Fibroblast of skin of right quadriceps (primary cell): ENCODE measurements around the gene CXCR5.
A peak's percentile ranks its signal among the peaks of the same experiment; 100 is the strongest.
"Not testable (repeated sequence)": the region's sequence is repeated elsewhere in the genome, so short reads cannot be mapped to it uniquely, and the experiment has no call there.

Experiments used
- DNase-seq: peaks from one replicate; pipeline ENCODE4 v3.0.0-alpha.2; 2013

CXCR5 gene

DNA sequence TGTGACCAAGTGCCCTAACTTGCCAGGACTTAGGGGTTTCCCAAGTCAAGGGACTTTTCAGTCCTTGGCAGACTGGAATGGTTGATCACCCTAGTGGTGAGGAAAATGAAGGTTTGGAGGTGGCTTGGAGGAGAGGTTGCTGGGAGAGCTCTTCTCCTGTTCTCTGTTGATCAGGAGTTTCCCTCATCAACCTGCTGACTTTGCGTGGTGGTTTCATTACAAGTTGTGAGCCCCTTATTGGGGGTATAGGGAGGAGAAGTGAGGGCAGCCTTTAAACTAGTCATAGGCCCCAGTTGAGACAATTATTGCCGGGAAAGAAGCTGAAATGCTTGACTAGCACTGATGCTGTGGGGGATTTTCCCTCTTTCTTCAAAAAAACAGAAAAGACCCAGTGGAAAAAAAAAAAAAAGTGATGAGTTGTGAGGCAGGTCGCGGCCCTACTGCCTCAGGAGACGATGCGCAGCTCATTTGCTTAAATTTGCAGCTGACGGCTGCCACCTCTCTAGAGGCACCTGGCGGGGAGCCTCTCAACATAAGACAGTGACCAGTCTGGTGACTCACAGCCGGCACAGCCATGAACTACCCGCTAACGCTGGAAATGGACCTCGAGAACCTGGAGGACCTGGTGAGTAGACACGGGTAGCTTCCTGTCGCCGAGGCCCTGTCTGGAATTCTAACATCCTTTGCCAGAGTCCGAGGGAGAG lies at the start of gene CXCR5:
Gene CXCR5 (plus strand): TSS at position 525 of the 704 bp plus-strand sequence. CDS start 50 bp downstream, at position 575.
- DNase-seq: no peak

GRCh38 chr11:118834427-118835028 lies 49.2 kb upstream of the CXCR5 start:
- no peak for DNase-seq

DNA sequence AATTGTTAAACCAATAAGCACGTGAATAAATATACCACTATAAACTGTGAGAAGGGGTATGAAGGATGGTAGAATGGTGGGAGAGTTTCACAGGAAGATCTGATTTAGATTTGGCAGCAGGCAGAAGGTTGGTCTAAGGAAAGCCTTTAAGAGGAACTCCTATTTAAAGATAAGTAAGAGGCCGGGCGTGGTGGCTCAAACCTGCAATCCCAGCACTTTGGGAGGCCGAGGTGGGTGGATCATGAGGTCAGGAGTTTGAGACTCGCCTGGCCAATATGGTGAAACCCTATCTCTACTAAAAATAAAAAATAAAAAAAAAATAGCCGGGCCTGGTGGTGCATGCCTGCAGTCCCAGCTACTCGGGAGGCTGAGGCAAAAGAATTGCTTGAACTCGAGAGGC lies 45.8 kb upstream of the CXCR5 start:
- DNase-seq: no peak

DNA sequence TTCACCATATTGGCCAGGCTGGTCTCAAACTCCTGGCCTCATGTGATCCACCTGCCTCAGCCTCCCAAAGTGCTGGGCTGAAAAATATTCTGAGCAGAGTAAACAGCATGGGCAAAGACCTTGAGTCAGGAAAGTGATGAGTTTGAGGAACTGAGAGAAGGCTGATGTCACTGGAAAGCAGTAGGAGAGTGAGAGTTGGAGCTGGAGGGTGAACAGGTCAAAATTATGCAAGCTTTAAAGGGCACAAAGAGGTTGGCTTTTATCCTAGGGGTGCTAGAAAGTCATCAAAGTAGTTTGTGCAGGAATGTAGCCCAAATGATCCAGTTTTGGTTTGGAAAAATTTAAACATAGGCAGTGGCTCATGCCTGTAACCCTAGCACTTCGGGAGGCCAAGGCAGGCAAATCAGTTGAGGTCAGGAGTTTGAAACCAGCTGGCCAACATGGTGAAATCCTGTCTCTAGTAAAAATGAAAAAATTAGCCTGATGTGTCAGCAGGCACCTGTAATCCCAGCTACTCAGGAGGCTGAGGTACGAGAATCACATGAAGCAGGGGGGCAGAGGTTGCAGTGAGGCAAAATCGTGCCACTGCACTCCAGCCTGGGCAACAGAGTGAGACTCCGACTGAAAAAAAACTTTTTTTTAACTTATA lies 44.7 kb upstream of the CXCR5 start:
- DNase-seq: no peak

GRCh38 chr11:118841469-118842242 lies 42.0 kb upstream of the CXCR5 start:
- DNase-seq: no peak

- DNase-seq: peak; percentile 8
Observed at GRCh38 chr11:118842369-118842768, 41.3 kb upstream of the CXCR5 start.

DNA sequence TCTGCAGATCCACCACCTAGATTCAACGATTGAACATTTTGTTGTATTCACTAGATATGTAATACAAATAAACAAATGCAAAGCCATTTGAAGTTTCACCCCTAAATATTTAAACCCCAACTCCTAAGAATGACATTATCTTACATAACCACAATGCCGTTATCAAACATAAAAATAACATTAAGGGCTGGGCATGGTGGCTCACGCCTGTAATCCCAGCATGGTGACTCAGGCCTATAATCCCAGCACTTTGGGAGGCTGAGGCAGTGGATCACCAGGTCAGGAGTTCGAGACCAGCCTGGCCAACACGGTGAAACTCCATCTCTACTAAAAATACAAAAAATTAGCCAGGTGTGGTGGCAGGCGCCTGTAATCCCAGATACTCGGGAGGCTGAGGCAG lies 40.8 kb upstream of the CXCR5 start:
- not testable (repeated sequence) for DNase-seq

DNA sequence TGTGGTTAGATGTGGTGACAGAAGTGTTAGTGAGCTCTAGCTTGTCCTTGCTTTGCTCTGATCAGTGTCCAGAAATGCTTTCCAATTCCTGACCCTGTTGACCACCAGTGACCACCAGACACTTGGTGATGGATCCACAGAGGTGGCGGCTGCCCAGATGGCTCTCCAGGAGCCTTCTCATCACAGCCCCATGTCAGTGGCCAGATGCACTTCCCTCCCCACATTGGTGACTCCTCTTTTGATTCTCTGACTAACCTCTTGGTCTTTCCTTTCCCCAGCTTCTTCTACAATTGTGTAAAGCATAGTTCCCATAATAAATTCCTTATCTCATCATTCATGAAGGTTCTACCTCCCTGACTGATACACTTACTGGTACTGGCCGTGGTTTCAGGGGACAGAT lies 40.1 kb upstream of the CXCR5 start:
- DNase-seq: no peak

GRCh38 chr11:118845369-118845768 lies 38.3 kb upstream of the CXCR5 start:
- DNase-seq: peak; percentile 72

DNA sequence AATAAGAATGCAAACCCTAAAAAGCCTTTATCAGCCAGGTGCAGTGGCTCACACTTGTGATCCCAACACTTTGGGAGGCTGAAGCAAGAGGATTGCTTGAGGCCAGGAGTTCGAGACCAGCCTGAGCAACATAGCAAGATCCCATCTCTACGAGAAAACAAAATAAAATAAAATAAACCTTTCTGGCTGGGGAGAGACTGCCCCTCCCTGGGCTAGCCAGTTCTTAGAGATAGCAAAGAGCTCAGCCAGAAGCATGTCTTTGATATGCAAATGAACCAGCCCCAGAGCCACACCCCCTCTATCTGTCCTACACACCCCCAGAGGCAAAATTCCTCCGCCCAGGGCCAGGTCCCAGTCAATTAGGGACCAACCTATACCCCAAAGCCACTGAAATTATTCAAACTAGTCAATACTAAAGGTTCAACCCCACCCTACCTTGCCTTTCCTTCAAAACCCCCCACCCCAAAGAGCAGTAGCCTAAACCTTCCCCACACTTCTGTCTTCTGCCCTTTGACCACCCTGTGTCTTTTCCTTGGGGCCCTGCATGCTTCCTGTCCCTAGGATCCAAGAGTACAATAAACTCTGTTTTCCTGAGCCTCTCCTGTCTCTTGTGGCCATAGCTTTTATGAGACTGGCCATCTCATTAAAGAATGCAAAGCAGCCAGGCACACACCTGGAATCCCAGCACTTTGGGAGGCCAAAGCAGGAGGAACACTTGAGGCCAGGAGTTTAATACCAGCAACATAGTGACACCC lies 37.3 kb upstream of the CXCR5 start:
- no peak for DNase-seq

GRCh38 chr11:118849825-118850224 lies 33.9 kb upstream of the CXCR5 start:
- DNase-seq: no peak

- no peak for DNase-seq
Observed at GRCh38 chr11:118851970-118852369, 31.7 kb upstream of the CXCR5 start.

GRCh38 chr11:118853678-118854077 lies 30.0 kb upstream of the CXCR5 start:
- no peak for DNase-seq

DNA sequence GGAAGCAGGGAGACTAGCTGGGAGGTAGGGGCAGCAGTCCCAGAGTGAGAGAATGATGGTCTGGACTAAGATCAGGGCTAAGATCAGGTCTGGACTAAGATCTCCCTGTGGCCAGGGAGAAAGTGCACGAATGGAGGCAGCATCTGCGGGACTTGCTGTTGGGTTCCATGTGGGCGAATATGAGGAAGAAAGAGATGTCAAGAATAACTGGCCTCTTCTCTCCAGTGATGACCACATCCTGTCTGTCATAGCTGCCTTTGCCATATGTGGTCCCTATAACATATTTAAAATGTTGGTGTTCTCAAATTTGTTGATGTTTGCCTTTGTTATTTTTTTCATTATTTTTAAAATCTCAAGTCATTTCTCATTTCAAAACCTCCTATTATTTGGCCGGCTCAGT lies 27.4 kb upstream of the CXCR5 start:
- DNase-seq: no peak

GRCh38 chr11:118857385-118857784 lies 26.3 kb upstream of the CXCR5 start:
- DNase-seq: no peak

DNA sequence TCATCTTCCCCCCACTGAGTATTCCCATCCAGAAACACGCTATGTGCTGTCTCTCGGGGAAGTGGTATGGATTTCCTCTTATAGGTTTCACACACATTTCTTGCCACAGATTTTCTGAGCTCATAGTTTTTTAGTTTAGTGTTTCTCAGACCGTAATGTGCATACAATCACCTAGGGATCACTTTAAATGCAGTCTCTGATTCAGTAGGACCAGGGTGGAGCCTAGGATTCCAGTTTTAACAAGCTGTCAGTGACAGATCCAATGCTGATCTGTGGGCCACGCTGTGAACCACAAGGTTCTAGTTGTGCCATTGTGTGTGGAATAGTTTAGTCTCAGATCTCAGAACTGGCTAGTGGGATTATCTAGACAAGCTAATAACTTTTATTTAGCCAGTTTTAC lies 23.7 kb upstream of the CXCR5 start:
- DNase-seq: no peak

GRCh38 chr11:118868659-118869058 lies 15.0 kb upstream of the CXCR5 start:
- DNase-seq: no peak

DNA sequence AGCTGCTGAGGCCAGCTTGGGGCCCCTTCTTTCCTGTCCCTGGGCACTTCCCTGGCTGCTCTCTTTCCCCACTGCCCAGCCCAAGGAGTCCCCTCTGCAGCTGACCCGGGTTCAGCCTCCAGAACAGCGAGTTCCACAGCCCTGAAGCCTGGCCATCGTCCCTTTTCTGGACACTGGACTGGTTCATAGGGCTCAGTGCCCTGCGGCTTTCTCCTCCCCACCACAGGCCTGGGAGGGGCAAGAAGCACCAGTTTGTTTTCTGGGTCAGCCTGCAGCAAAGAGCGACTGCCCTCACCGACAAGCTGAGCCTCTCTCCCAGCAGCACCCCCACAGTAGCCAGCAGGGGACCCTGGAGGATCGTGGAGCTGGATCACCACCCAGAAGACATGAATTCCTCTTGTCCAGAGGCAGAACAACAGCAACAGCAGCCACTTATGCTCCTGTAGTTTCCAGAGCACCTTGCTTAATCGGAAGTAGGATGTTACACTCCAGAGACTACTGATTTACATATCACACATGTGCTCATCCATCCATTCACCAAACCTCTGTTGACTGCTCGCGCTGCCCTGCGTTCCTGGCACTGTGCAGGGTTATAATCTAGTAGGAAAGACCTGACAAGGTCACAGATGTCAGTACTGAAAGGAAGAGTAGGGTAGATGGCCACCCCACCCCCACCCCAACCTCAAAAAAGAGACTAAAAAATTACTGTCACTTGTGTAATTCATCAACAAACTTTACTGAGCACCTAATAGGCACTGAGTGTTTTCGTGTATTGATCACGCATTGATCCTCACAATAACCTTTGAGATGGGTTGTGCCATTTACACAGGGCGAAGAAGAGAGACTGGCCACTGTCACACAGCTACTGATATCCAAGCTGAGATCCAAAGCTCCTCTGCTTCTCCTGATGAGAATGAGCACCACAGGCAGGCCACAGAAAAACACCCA lies 13.0 kb upstream of the CXCR5 start:
- no peak for DNase-seq

- no peak for DNase-seq
Observed at GRCh38 chr11:118872403-118872821, 11.3 kb upstream of the CXCR5 start.

- DNase-seq: no peak
Observed at GRCh38 chr11:118873804-118874203, 9.9 kb upstream of the CXCR5 start.

DNA sequence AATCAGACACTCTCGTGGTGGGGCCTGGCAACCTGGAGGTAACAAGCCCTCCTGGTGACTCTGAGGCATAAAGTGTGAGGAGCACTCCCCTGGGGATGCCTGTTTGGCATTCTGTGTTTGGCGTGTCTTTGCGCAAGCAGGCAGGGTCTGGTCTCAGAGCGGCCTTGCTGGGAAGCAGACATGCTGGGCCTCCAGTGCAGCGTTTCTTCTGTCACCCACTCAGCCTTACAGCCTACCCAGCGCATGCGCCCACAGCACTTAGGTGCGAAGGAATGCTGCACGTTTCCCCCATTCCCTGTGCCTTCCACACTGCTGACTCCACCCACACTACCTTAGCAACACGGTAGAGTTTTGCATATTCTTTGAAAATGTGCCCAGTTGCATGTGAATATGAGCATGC lies 7.4 kb upstream of the CXCR5 start:
- no peak for DNase-seq
